Measurements from ENCODE around the gene PAIP1.

PAIP1 gene

DNA sequence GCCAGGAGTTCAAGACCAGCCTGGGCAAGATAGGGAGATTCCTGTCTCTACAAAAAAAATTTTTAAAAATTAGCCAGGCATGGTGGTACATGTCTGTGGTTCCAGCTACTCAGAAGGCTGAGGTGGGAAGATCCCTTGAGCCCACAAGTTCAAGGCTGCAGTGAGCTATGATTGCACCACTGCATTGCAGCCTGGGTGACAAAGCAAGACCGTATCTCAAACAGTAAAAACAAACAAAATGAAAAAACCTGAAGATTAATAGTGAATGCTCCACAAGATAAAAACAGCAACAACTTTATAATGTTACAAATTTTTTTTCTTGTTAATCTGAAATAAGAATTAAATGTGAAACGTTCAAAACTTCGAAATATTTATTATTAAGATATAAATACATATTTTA is 70.5 kb downstream of the PAIP1 start:
- Histone ChIP-seq H3K36me3 (ENCODE audit: control insufficient read depth, insufficient read depth, low read length) (no peaks in the 10 kb centered on the region), H3K4me3 (ENCODE audit: insufficient read depth, low read depth, low read length) (no peak overlapping the region)
- no CpG with 5 or more reads among the region's 3 CpGs for WGBS, 2 experiments

DNA sequence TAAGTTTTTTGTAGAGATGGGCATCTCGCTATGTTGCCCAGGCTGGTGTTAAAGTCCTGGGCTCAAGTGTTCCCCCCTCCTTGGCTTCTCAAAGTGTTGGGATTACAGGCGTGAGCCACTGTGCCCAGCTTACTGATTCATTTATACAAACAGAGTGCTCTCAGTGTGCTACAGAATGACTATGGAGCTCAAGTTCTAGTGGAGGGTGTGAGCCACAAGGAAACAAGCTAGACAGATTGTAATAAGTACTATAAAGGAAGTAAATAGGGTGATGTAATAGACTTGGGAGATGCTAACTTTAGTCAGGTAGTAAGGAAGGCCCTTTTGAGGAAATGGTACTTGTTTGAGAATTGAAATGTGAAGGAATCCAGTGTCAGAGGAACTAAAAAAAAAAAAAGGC is 71.5 kb downstream of the PAIP1 start:
- H3K4me3 ChIP-seq (ENCODE audit: insufficient read depth, low read depth, low read length): no peak overlapping the region
- no peaks in the 10 kb centered on the region for H3K9me3 ChIP-seq (ENCODE audit: control insufficient read depth, low read length)
- no peaks in the 10 kb centered on the region for H3K36me3 ChIP-seq (ENCODE audit: control insufficient read depth, insufficient read depth, low read length)
- 83 to 93% methylated on average over 2 of the region's 2 CpGs for WGBS, 2 experiments
- peaks cover 5% of the 10 kb centered on the region for H3K4me1 ChIP-seq (ENCODE audit: control insufficient read depth, insufficient read depth, low read length)
- H3K27me3 ChIP-seq (ENCODE audit: control insufficient read depth, insufficient read depth, low read length, poor library complexity, severe bottlenecking): no peaks in the 10 kb centered on the region
- no peak overlapping the region for H3K27ac ChIP-seq (ENCODE audit: insufficient read depth, low read depth, low read length, poor library complexity, severe bottlenecking)

More for the DNA sequence above, 70.5 kb downstream of the PAIP1 start:
- no peaks in the 10 kb centered on the region for H3K27me3 ChIP-seq (ENCODE audit: control insufficient read depth, insufficient read depth, low read length, poor library complexity, severe bottlenecking)
- no peak overlapping the region for H3K27ac ChIP-seq (ENCODE audit: insufficient read depth, low read depth, low read length, poor library complexity, severe bottlenecking)
- H3K9me3 ChIP-seq (ENCODE audit: control insufficient read depth, low read length): no peaks in the 10 kb centered on the region
- H3K4me1 ChIP-seq (ENCODE audit: control insufficient read depth, insufficient read depth, low read length): peaks cover 5% of the 10 kb centered on the region

DNA sequence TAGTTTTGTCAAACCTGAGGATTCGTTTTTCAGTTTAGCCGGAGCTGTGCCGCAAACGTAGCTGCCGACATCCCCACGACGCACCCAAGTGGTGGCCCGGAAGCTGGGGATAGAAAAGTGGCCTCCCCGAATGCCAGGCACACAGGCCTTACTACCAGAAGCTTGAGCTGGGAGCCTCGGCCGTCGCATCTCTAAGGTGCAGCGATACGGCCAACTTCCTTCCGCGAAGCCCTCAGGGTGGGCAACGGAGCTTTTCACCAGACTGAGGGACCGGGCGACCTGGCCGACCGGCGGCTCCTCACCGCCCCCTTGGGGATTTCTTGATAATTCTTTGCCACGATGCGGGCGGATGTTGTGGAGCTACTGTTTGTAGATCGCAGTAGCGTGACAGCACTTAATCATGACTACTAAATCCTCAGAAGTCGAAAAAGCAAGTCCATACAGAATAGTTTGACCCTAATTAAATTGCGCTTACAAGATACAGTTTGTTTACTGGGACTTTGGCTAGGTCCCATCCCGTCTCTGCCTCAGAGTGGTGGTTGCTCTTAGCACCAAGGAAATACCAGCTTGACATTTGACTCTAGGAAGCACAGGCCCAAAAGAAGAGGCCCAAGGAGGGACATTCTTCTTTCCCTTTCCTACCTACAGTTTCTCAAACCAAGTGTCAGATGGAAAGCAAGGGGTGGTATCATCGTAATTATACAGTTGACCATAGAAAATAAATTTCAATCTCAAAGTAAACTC is 72.6 kb downstream of the PAIP1 start:
- 5% methylated on average over 32 of the region's 32 CpGs for WGBS, 2 experiments
- Histone ChIP-seq H3K27ac (ENCODE audit: insufficient read depth, low read depth, low read length, poor library complexity, severe bottlenecking) (peak overlapping the region; percentile 91), H3K36me3 (ENCODE audit: control insufficient read depth, insufficient read depth, low read length) (no peaks in the 10 kb centered on the region), H3K9me3 (ENCODE audit: control insufficient read depth, low read length) (no peaks in the 10 kb centered on the region), H3K4me3 (ENCODE audit: insufficient read depth, low read depth, low read length) (peak overlapping the region; percentile 75), H3K4me1 (ENCODE audit: control insufficient read depth, insufficient read depth, low read length) (peaks cover 5% of the 10 kb centered on the region), H3K27me3 (ENCODE audit: control insufficient read depth, insufficient read depth, low read length, poor library complexity, severe bottlenecking) (no peaks in the 10 kb centered on the region)

DNA sequence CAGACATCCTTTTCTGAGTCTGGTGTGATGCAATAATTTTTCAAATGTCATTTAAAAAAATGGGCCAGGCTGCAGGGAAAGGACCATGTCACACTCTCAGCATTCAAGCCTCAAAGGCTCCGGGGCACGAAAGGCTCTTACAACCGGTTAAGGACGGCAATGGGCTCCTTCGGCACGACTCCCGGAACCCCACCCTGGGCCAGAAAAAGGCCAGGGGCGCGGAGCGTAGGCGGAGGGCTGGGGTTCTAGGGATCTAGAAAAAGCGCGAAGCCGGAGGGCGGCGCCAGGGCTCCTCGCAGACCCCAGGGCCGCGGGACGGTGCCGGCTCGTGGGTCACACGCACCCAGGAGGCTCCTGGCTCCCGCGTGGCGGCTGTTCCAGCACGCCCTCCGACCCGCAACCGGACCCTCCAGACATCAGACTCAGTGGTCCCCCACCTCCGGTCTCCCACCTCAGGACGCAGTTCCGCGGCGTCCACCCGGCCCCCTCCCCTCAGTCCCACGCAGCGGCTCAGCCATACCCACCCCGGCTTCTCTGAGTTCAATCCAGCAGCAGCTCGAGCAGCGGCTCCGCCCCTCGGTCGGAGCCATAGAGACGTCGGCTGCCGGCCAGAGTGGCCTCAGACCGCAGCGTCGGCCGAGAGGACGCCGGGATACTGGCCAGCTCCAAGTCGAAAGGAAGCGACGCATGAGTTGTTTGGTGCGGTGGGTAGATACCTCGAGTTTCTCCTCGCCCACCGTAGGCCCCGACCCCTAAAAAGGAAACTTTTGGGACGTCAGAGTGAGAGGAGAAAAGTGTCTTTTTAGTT is 73.4 kb downstream of the PAIP1 start, which contains the start of gene TMEM267:
Gene TMEM267, minus strand, starts transcription at position 568 of the 808 bp plus-strand sequence. CDS start 29,896 bp downstream, outside the sequence.
- Histone ChIP-seq H3K4me1 (ENCODE audit: control insufficient read depth, insufficient read depth, low read length) (peaks cover 5% of the 10 kb centered on the region), H3K4me3 (ENCODE audit: insufficient read depth, low read depth, low read length) (peak within 1 kb of the TSS; percentile 75), H3K27ac (ENCODE audit: insufficient read depth, low read depth, low read length, poor library complexity, severe bottlenecking) (peak within 1 kb of the TSS; percentile 91), H3K27me3 (ENCODE audit: control insufficient read depth, insufficient read depth, low read length, poor library complexity, severe bottlenecking) (no peaks in the 10 kb centered on the region), H3K9me3 (ENCODE audit: control insufficient read depth, low read length) (no peaks in the 10 kb centered on the region), H3K36me3 (ENCODE audit: control insufficient read depth, insufficient read depth, low read length) (no peaks in the 10 kb centered on the region)
- WGBS, 2 experiments: 0 to 1% methylated on average over 62 of the region's 62 CpGs

DNA sequence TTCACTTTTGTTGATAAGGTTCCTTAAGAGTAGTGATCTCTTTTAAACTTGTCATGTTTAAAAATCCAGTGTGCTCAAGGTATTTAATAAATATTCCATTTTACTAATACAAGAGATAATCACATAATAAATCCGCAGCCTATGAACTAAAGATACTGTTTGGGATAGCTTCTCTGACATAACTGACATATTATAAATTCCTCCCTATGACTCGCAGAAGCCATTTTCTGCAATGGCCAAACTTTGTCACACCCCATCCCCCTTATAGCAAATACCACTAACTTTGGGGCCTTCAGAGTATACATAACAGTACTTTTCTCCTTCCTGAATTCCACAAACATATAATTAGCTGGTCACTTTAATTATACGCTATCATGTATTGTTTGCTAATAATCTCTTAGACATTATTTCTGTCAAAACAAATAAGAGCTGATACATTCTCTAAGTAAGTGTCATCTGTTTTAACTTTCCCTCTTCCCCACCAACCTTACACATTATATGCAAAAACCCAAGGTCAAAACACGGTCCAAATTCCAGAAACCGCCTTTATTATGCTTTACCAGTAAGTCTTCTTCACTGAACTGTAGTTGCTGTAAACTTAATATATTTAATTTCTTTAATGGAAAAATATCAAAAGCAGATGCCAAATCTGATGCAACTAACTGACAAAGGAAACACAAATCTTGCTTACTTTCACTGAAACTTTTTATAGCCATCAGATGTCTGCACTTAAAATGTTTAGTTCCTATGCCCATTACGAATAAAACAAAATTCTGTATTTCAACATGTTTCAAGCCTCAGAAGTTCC is 74.2 kb downstream of the PAIP1 start:
- Histone ChIP-seq H3K36me3 (ENCODE audit: control insufficient read depth, insufficient read depth, low read length) (no peaks in the 10 kb centered on the region), H3K9me3 (ENCODE audit: control insufficient read depth, low read length) (no peaks in the 10 kb centered on the region), H3K27ac (ENCODE audit: insufficient read depth, low read depth, low read length, poor library complexity, severe bottlenecking) (no peak overlapping the region), H3K4me1 (ENCODE audit: control insufficient read depth, insufficient read depth, low read length) (peaks cover 5% of the 10 kb centered on the region), H3K27me3 (ENCODE audit: control insufficient read depth, insufficient read depth, low read length, poor library complexity, severe bottlenecking) (no peaks in the 10 kb centered on the region), H3K4me3 (ENCODE audit: insufficient read depth, low read depth, low read length) (peak overlapping the region; percentile 75)
- 39 to 63% methylated on average over 5 to 6 of the region's 6 CpGs for WGBS, 2 experiments
